OCI-M2 (cell line): ENCODE measurements around the gene CHPF.

ENCODE experiments used
- DNase-seq: peaks from one replicate; lab custom pipeline; 2025; ENCODE audit not compliant: unreplicated experiment; lab: John Stamatoyannopoulos, UW

The CHPF gene

GRCh38 chr2:219552382-219553167, 9.0 kb upstream of the CHPF start:
- peak; percentile 56 for DNase-seq

- DNase-seq = no peak
Observed at GRCh38 chr2:219551441-219552381, 8.1 kb upstream of the CHPF start.

GRCh38 chr2:219549619-219550018, 6.0 kb upstream of the CHPF start:
- no peak for DNase-seq

GRCh38 chr2:219548990-219549389, 5.4 kb upstream of the CHPF start:
- DNase-seq = no peak

- no peak for DNase-seq
Observed at GRCh38 chr2:219547621-219548020, 4.0 kb upstream of the CHPF start.

GRCh38 chr2:219545943-219546352, 2.3 kb upstream of the CHPF start:
- no peak for DNase-seq

GRCh38 chr2:219545295-219545942, 1.8 kb upstream of the CHPF start:
- DNase-seq = no peak

- DNase-seq = no peak
Observed at GRCh38 chr2:219544567-219544966, 958 bp upstream of the CHPF start.

GRCh38 chr2:219542931-219543595, 546 bp downstream of the CHPF start:
- DNase-seq = no peak

GRCh38 chr2:219541611-219542180, 1.9 kb downstream of the CHPF start:
- no peak for DNase-seq

GRCh38 chr2:219540784-219541504, 2.7 kb downstream of the CHPF start:
- no peak for DNase-seq

- no peak for DNase-seq
Observed at GRCh38 chr2:219539926-219540678, 3.5 kb downstream of the CHPF start.

GRCh38 chr2:219538956-219539788, 4.4 kb downstream of the CHPF start:
- DNase-seq = no peak

- DNase-seq = no peak
Observed at GRCh38 chr2:219538504-219538951, 5.1 kb downstream of the CHPF start.

- no peak for DNase-seq
Observed at GRCh38 chr2:219537657-219538488, 5.7 kb downstream of the CHPF start.

GRCh38 chr2:219536967-219537366, 6.6 kb downstream of the CHPF start:
- no peak for DNase-seq

GRCh38 chr2:219536425-219536824, 7.2 kb downstream of the CHPF start:
- DNase-seq = no peak
